GM21528 (cell line): ENCODE results near the gene SYCN.

Experiments
- ATAC-seq: cut with Tn5 transposase; IDR thresholded peaks from one replicate; pipeline ENCODE4 v1.9.1; 2021; ENCODE audit warnings: mild to moderate bottlenecking, moderate library complexity; ENCODE audit not compliant: unreplicated experiment, low FRiP score

The SYCN gene

DNA sequence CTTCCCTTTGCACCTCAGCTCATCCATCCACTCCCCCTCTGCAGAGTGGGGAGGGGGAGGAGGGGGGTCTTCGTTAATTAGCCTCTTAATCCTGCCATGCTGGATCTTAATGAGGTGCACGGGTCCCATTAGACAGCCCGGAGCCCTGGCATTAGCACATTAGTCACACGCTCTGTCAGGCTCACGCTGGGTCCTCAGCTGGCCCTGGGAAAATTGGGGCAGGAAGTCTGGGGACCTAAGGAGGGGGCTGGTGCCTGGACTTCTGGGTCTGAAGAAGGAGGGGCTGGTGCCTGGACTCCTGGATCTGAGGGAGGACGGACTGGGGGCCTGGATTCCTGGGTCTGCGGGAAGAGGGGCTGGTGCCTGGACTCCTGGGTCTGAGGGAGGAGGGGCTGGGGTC, 7.7 kb downstream of the SYCN start:
- ATAC-seq = no peak

GRCh38 chr19:39195755-39196154, 8.3 kb downstream of the SYCN start:
- ATAC-seq = no peak

- ATAC-seq = no peak
Measured at GRCh38 chr19:39194832-39195542, 9.1 kb downstream of the SYCN start.

GRCh38 chr19:39193803-39194202, 10.3 kb downstream of the SYCN start:
- no peak for ATAC-seq

GRCh38 chr19:39192846-39193245, 11.2 kb downstream of the SYCN start:
- no peak for ATAC-seq

GRCh38 chr19:39190768-39191167, 13.3 kb downstream of the SYCN start:
- no peak for ATAC-seq

- ATAC-seq = no peak
Measured at GRCh38 chr19:39188960-39189359, 15.1 kb downstream of the SYCN start.

DNA sequence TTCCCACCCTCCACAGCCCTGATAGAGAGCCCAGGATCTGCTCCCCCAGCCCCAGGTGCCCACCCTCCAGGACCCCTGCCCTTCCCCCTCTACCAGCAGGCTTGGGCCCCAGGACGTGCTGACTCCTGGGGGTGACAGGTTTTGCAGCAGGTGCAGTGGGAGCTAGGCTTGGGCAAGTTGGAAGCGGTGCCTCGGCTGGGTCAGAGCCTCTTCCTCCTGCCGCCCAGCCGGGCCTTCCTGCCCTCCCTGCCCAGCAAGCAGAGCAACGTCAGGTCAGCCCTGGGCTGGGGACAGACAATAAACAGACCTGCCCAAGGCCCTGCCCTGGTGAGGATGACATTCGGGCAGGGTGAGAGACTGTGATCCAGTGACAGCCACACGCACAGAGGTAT, 16.5 kb downstream of the SYCN start:
- no peak for ATAC-seq

- ATAC-seq = no peak
Measured at GRCh38 chr19:39186391-39186790, 17.7 kb downstream of the SYCN start.

DNA sequence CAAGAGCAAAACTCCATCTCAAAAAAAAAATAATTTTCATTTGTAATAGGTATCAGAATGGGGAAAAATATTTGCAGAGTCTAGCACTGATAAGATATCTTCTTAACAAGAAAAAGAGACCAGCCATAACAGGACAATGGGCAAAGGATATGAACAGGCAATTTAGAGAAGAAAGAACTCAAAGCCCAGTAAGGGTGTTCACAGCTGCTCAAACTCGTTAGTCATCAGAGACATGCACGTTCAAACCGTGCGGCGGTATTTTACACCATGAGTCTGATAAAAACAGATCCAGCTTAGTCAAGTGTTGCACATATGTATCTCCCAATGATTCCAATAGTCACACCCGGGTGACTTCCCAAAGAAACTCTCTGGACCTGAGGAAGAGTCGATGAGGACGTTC, 21.0 kb downstream of the SYCN start:
- ATAC-seq = no peak

GRCh38 chr19:39182174-39182505, 21.9 kb downstream of the SYCN start:
- ATAC-seq = no peak

DNA sequence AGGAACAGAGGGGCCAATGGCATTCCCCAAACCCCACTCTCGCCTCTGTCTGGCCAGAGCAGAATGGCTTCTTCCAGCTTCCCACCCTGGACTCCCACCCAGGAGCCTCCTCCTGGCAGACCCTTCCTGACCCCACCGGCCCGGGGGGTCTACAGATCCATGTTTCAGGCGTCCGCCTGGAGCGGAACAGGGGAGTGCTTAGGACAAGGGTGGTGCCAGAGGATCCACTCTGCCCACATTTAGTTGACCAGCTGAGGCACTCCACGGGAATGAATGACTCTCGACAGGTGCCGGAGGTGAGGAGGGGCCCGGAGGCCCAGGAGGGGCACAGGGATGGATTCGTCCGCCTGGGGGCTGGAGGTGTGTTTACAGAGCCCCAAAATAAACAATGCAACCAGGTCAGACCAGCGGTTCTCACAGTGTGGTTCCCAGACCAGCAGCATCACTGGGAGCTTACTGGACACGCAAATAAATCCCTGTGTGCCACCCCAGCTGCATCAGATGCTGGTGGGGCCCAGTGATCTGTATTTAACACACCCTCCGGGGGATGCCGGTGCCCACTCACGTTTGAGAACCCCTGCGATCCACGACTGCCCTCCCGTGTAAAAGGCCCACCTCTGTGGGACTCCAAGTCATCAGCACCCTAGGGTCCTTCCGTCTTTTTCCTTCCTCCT, 22.4 kb downstream of the SYCN start:
- ATAC-seq = no peak

- ATAC-seq = no peak
Measured at GRCh38 chr19:39180749-39181148, 23.3 kb downstream of the SYCN start.

DNA sequence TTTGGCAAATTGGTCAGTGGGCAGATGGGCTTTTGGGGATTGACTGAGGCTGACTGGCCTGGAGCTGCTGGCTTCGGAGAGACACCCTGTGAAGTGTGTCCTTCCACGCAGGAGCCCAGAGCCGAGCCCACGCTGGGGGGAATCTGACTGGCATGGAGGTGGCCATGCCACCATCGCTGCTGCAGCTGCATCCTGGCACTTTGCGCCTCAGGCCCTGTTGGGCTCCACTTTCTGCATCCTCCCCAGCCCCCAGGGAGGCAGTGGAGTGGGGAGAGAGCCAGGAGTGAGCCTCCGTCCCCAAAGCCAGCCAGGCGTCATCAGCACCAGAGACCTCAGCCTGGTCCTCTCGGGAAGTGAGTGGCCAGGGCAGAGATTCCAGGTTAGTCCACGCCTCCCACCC, 24.3 kb downstream of the SYCN start:
- no peak for ATAC-seq

DNA sequence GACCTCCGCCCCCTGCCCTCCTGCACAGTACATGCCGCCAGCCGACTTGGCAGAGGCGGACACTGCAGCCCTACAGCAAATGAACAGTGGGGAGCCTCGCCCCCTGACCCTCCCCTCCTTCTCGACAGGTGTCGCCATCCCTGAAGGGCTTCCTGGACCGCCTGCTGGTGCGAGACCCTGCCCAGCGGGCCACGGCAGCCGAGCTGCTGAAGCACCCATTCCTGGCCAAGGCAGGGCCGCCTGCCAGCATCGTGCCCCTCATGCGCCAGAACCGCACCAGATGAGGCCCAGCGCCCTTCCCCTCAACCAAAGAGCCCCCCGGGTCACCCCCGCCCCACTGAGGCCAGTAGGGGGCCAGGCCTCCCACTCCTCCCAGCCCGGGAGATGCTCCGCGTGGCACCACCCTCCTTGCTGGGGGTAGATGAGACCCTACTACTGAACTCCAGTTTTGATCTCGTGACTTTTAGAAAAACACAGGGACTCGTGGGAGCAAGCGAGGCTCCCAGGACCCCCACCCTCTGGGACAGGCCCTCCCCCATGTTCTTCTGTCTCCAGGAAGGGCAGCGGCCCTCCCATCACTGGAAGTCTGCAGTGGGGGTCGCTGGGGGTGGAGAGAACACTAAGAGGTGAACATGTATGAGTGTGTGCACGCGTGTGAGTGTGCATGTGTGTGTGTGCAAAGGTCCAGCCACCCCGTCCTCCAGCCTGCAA, 25.6 kb downstream of the SYCN start:
- ATAC-seq = no peak

DNA sequence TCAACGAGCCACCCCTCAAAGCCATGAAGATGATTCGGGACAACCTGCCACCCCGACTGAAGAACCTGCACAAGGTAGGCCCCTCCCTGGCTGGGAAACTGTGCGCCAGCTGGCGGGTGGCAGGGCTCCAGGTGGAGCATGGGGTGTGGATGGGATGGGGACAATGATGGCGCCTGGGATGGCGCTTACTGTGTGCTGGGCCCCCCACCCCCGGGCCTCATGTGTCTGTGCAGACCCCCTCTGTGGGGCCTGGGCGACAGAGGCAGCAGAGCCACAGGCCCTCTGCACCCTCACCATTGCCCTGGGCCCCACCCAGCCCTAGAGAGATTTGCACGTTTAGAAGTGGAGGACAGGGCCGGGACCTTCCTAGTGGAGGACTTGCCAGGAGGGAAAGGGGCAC, 26.3 kb downstream of the SYCN start:
- no peak for ATAC-seq

DNA sequence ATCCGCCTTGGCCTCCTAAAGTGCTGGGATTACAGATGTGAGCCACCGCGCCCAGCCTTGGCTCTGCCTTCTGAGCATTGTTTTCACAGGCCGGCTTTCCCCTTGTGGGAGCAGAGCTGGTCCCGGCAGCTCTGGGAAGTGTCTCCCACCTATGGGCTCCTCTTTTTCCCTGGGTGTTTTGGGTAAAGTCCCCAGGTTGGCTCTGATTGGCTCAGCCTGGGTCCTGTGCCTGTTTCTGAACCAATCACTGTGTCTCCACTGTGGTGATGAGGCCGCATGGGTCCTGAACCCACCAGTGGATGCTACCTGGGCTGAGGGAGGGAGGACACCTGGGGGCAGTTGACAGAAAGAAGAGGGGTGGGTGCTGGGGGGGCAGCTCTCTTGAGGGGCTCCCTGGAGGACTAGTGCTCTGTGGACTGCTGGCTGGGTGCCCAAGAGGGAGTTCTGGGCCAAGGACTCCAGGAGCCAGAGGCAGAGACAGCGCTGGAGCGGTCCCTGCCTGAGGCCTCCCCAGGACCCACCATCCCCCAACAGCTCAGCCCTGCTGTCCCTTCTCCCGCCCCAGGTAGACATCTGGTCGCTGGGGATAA, 26.9 kb downstream of the SYCN start:
- no peak for ATAC-seq

- no peak for ATAC-seq
Measured at GRCh38 chr19:39175564-39175963, 28.5 kb downstream of the SYCN start.

DNA sequence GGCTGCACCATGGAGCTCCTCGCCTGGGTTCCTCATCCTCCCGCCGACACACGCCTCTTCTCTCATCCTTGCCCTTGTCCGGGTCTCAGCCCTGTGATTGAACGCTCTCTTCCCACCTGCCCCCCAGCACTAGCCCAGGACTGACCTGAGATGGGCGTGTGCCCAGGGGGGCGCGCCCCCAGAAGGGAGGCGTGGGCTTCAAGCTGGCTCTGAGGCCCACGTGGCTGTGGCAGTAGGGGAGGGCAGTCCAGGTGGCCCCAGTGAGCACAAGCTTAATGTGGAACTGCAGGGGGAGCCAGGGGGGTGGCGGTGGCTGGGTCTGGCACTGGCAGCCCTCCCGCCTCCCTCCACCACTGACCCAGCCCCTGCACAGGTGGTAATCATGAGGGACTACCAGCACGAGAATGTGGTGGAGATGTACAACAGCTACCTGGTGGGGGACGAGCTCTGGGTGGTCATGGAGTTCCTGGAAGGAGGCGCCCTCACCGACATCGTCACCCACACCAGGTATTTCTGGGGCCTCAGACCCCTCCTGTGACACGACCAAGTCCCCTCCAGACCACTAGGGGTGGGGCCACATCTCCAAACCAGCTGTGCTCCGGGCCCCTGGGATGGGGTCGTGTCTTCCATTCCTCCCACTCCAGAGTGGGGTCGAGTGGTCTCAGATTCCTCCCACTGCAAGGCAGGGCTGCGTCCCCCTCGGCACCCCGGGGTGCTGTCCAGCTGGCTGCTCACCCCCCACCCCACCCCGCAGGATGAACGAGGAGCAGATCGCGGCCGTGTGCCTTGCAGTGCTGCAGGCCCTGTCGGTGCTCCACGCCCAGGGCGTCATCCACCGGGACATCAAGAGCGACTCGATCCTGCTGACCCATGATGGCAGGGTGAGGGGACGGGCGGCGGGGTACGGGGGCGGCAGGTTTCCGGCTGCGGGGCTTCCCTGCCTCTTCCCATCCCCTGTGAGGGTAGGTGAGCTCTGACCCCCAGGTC, 29.2 kb downstream of the SYCN start:
- ATAC-seq = no peak

DNA sequence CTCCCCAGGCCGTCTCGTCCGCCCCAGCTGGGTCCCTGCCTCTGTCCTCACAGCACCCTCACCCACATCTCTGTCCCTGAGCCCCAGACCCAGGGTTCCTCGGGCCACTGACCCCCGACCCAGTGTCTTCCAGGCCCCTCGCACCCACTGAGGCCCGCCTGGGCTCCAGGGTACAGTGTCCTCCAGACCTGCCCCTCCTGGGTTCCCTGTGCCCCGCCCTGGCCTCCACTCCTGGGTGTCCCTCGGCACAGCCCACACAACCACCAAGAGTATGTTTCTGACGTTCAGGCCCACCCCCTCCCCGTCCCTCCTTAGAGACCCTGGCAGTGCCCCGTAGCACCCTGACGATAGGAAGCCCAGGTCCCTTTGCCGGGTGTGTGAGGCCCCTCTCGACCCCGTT, 29.9 kb downstream of the SYCN start:
- ATAC-seq = no peak
